WTC11 (cell line): Measurements from ENCODE around the gene MGST3. TPM values are rescaled to one million over a fixed set of nuclear protein-coding genes. Genes with fewer than 3 reads are reported as not detected.

Source experiments
- ATAC-seq: fragments of 200-7000 bp; cut with Tn5 transposase; 2 replicates; pipeline ENCODE4 v1.10.0; 2021; ENCODE audit warnings: mild to moderate bottlenecking, moderate library complexity
- CTCF ChIA-PET: fragments of 300-600 bp; sonication (Branson Sonifier 250); formaldehyde crosslinking; loops from one replicate; lab custom pipeline; 2021; ENCODE audit warnings: antibody characterized with exemption; lab: Charles Lee
- POLR2A ChIA-PET: fragments of 350-600 bp; sonication (Branson Sonifier 250); formaldehyde crosslinking; loops from one replicate; lab custom pipeline; 2021; ENCODE audit warnings: antibody characterized with exemption; lab: Charles Lee
- DNase-seq: peaks from one replicate; pipeline ENCODE4 v3.0.0; 2021; ENCODE audit warnings: low spot score
- H3K27ac Mint-ChIP-seq: 2 replicates; pipeline ENCODE4 v1.8.0; 2021; ENCODE audit warnings: mixed read lengths
- H3K27me3 Mint-ChIP-seq: 2 replicates; pipeline ENCODE4 v1.8.0; 2021; ENCODE audit warnings: low read depth, mild to moderate bottlenecking, moderate library complexity, mixed read lengths
- H3K36me3 Mint-ChIP-seq: 2 replicates; pipeline ENCODE4 v1.8.0; 2021; ENCODE audit warnings: mixed read lengths
- H3K4me1 Mint-ChIP-seq: 2 replicates; pipeline ENCODE4 v1.8.0; 2022; ENCODE audit warnings: mixed read lengths
- H3K4me3 Mint-ChIP-seq: 2 replicates; pipeline ENCODE4 v1.8.0; 2021; ENCODE audit warnings: mild to moderate bottlenecking, moderate library complexity, mixed read lengths
- H3K9me3 Mint-ChIP-seq: 2 replicates; pipeline ENCODE4 v1.8.0; 2021; ENCODE audit warnings: mixed read lengths
- ATF6 ChIP-seq: sonication (generic); formaldehyde crosslinking; IDR thresholded peaks from 2 replicates; pipeline ENCODE4 v1.8.1; 2023; ENCODE audit warnings: mild to moderate bottlenecking, missing genetic modification reagents
- CBFB ChIP-seq: sonication (generic); formaldehyde crosslinking; IDR thresholded peaks from 2 replicates; pipeline ENCODE4 v1.8.1; 2022; ENCODE audit warnings: mild to moderate bottlenecking, low read depth, missing genetic modification reagents
- CTCF ChIP-seq: fragments of 200-600 bp; IDR thresholded peaks from 2 replicates; pipeline ENCODE4 v1.8.0; 2022; ENCODE audit warnings: antibody characterized with exemption
- ETV6 ChIP-seq: sonication (generic); formaldehyde crosslinking; IDR thresholded peaks from 2 replicates; pipeline ENCODE4 v1.8.1; 2022; ENCODE audit warnings: mild to moderate bottlenecking, missing genetic modification reagents
- FOXP4 ChIP-seq: sonication (generic); formaldehyde crosslinking; IDR thresholded peaks from 2 replicates; pipeline ENCODE4 v1.8.0; 2022; ENCODE audit warnings: mild to moderate bottlenecking, missing genetic modification reagents
- KAT7 ChIP-seq: sonication (generic); formaldehyde crosslinking; IDR thresholded peaks from 2 replicates; pipeline ENCODE4 v1.8.1; 2023; ENCODE audit warnings: missing genetic modification reagents, mild to moderate bottlenecking, borderline replicate concordance
- NR2C2 ChIP-seq: sonication (generic); formaldehyde crosslinking; IDR thresholded peaks from 2 replicates; pipeline ENCODE4 v1.8.0; 2022; ENCODE audit warnings: mild to moderate bottlenecking, missing genetic modification reagents
- NR3C1 ChIP-seq: sonication (generic); formaldehyde crosslinking; conservative IDR thresholded peaks from 2 replicates; pipeline ENCODE4 v1.8.1; 2023; ENCODE audit warnings: low read depth, mild to moderate bottlenecking, missing genetic modification reagents
- RORB ChIP-seq: fragments of 250-450 bp; sonication (Bioruptor Pico); IDR thresholded peaks from 2 replicates; pipeline ENCODE4 v1.9.0; 2021; ENCODE audit warnings: mild to moderate bottlenecking
- SOX15 ChIP-seq: fragments of 250-450 bp; sonication (Bioruptor Pico); IDR thresholded peaks from 2 replicates; pipeline ENCODE4 v1.9.0; 2021; ENCODE audit warnings: mild to moderate bottlenecking
- TP53 ChIP-seq: sonication (generic); formaldehyde crosslinking; IDR thresholded peaks from 2 replicates; pipeline ENCODE4 v1.8.1; 2023; ENCODE audit warnings: mild to moderate bottlenecking, missing genetic modification reagents
- ZNF263 ChIP-seq: sonication (generic); formaldehyde crosslinking; IDR thresholded peaks from 2 replicates; pipeline ENCODE4 v1.8.1; 2022; ENCODE audit warnings: low read depth, mild to moderate bottlenecking, moderate library complexity, missing genetic modification reagents
- ZNF317 ChIP-seq: sonication (generic); formaldehyde crosslinking; IDR thresholded peaks from 2 replicates; pipeline ENCODE4 v1.8.1; 2023; ENCODE audit warnings: low read depth, mild to moderate bottlenecking, moderate library complexity, missing genetic modification reagents, borderline replicate concordance
- ZNF512 ChIP-seq: sonication (generic); formaldehyde crosslinking; IDR thresholded peaks from 2 replicates; pipeline ENCODE4 v1.8.1; 2022; ENCODE audit warnings: missing genetic modification reagents, borderline replicate concordance
- ZNF532 ChIP-seq: fragments of 250-450 bp; sonication (Bioruptor Pico); IDR thresholded peaks from 2 replicates; pipeline ENCODE4 v1.9.0; 2021; ENCODE audit warnings: mild to moderate bottlenecking, borderline replicate concordance
- ZNF671 ChIP-seq: fragments of 250-450 bp; sonication (Bioruptor Pico); IDR thresholded peaks from 2 replicates; pipeline ENCODE4 v1.8.0; 2021; ENCODE audit warnings: mild to moderate bottlenecking
- total RNA-seq: library from RNA; stranded (reverse); gene quantifications from 3 replicates; pipeline ENCODE4 v1.2.3, GENCODE V29; 2021
- TF ChIP-seq, protein P1 (sequence below): sonication (generic); formaldehyde crosslinking; IDR thresholded peaks from 2 replicates; pipeline ENCODE4 v1.8.1; 2023; ENCODE audit warnings: mild to moderate bottlenecking, missing genetic modification reagents, moderate library complexity

MGST3 gene
- total RNA-seq, 1 experiment from 2014 or later: 137 TPM

DNA sequence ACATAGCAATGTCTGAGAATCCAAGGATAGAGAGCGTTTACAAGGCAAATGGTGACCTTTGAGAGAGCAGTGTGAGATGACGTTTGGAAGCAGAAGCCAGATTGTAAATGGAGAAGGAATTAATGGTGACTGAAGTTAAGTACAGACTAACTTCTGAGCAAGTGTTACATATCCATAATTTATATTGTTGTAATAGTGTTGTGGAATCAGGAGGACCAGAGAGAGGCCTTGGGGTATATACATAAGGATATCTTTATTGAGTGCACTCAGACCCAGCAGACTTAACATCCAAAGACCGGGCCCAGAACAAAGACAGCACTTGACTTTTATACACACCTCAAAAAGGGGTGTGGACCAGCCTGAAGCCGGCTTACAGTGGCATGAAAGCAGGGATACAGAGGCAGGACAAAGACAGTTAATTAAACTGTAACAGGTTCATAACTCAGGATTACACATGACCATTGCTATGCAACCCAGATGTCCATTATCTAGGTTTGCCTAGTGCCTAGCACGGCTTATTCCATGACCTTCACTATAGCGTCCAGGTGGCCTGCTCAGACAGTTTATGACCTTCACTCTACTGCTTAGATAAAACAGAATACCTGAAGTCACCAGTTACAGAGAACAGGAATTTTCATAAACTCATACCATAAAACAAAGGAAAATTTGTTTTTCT lies 2.7 kb upstream of the MGST3 start:
- Mint-ChIP-seq H3K27ac (no peak overlapping the region), H3K4me3 (no peak overlapping the region), H3K4me1 (peaks cover 18% of the 10 kb centered on the region), H3K27me3 (no peaks in the 10 kb centered on the region; the same call in 1 of the 2 replicates), H3K36me3 (no peaks in the 10 kb centered on the region), H3K9me3 (no peaks in the 10 kb centered on the region)
- ChIA-PET CTCF (no interaction called here), POLR2A (no interaction called here)
- TF ChIP-seq RORB (CRISPR knock-in tag): no peak
- TF ChIP-seq NR2C2 (CRISPR knock-in tag): no peak
- no peak for TF ChIP-seq TP53 (CRISPR knock-in tag)
- DNase-seq: no peak
- ATAC-seq: no peak

GRCh38 chr1:165629151-165629550 lies 1.9 kb upstream of the MGST3 start:
- ChIA-PET CTCF (no interaction called here), POLR2A (no interaction called here)
- Mint-ChIP-seq H3K4me3 (no peak overlapping the region; the same call in 1 of the 2 replicates), H3K36me3 (no peaks in the 10 kb centered on the region), H3K27me3 (no peaks in the 10 kb centered on the region; the same call in 1 of the 2 replicates), H3K27ac (no peak overlapping the region), H3K9me3 (no peaks in the 10 kb centered on the region), H3K4me1 (peaks cover 25% of the 10 kb centered on the region)
- ATAC-seq (no peak), DNase-seq (no peak)
- TF ChIP-seq ZNF532 (no peak), FOXP4 (CRISPR knock-in tag) (no peak), SOX15 (CRISPR knock-in tag) (no peak), CBFB (CRISPR knock-in tag) (no peak), ZNF317 (CRISPR knock-in tag) (no peak), NR2C2 (CRISPR knock-in tag) (no peak), CTCF (no peak), ZNF671 (no peak), ETV6 (CRISPR knock-in tag) (no peak), ZNF512 (CRISPR knock-in tag) (no peak), ZNF263 (CRISPR knock-in tag) (no peak), NR3C1 (CRISPR knock-in tag) (no peak), KAT7 (CRISPR knock-in tag) (no peak), ATF6 (CRISPR knock-in tag) (no peak)
- TF ChIP-seq, protein P1, sequence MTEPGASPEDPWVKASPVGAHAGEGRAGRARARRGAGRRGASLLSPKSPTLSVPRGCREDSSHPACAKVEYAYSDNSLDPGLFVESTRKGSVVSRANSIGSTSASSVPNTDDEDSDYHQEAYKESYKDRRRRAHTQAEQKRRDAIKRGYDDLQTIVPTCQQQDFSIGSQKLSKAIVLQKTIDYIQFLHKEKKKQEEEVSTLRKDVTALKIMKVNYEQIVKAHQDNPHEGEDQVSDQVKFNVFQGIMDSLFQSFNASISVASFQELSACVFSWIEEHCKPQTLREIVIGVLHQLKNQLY (CRISPR knock-in tag): no peak
